Activated CD4-positive, alpha-beta T cell treated with anti-CD3 and anti-CD28 coated beads, Interleukin-2, amount 50 U/mL, for 1 hour (primary cell): ENCODE results near the gene RBFA.
"Not testable (repeated sequence)": the region's sequence is repeated elsewhere in the genome, so short reads cannot be mapped to it uniquely, and the experiment has no call there.

Experiments
- DNase-seq: peaks from one replicate; pipeline ENCODE4 v3.0.0-alpha.2; 2020

The RBFA gene, protein sequence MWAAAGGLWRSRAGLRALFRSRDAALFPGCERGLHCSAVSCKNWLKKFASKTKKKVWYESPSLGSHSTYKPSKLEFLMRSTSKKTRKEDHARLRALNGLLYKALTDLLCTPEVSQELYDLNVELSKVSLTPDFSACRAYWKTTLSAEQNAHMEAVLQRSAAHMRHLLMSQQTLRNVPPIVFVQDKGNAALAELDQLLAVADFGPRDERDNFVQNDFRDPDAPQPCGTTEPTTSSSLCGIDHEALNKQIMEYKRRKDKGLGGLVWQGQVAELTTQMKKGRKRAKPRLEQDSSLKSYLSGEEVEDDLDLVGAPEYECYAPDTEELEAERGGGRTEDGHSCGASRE

DNA sequence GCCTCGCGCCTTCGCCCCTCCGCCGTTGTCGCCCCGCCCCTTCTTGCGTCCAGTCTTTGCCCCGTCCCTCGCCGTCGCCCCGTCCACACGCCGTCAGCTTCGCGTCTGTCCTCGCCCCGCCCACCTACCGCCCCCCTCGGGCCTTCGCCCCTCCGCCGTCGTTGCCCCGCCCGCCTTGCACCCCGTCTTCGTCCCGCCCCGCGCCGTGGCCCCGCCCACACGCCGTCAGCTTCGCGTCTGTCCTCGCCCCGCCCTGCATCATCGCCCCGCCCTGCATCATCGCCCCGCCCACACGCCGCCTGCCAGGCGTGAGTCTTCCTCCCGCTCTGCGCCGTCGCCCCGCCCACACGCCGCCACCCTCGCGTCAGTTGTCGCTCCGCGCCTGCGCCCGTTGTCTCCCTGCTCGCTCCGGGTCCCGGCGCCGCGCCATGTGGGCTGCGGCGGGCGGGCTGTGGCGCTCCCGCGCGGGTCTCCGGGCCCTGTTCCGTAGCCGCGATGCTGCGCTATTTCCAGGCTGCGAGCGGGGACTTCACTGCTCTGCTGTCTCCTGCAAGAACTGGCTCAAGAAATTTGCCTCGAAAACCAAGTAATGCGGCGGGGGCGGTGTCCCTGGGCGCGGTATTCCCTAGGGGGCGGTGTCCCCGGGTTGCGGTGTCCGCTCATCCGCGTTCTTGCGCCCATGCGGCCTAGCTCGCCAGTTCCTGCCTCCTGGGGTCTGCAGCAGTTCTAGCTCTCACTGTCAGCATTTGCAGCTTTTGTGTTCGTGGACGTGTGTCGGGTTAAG, at the start of gene RBFA:
TSS of gene RBFA (plus strand) at position 367 of the 784 bp plus-strand sequence. CDS start at position 429, 62 bp downstream.
- DNase-seq, result peak; percentile 100

GRCh38 chr18:79985172-79985571, 49.1 kb upstream of the RBFA start:
- no peak for DNase-seq

- no peak for DNase-seq
These were observed 47.5 kb upstream of the RBFA start for GRCh38 chr18:79986726-79987125.

- no peak for DNase-seq
These were observed 46.7 kb upstream of the RBFA start for GRCh38 chr18:79987566-79987965.

- DNase-seq, result peak; percentile 56
These were observed 46.2 kb upstream of the RBFA start for GRCh38 chr18:79988071-79988450.

GRCh38 chr18:79988451-79989194, 45.6 kb upstream of the RBFA start, which contains the start of gene TXNL4A:
Gene TXNL4A, minus strand, starts transcription at chr18:79988563. Its CDS starts 171 bp downstream, at chr18:79988392.
- peak; percentile 81 for DNase-seq

DNA sequence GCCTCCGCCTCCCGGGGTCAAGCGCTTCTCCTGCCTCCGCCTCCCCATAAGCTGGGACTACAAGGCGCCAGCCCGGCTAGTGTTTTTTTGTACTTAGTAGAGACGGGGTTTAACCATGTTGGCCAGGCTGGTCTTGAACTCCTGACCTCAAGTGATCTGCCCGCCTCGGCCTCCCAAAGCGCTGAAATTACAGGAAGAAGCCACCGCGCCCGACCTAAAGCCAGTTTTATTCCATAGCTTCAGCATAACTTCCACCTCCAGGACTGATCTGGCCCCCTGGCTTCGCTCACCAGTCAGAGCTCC, 45.1 kb upstream of the RBFA start:
- no peak for DNase-seq

DNA sequence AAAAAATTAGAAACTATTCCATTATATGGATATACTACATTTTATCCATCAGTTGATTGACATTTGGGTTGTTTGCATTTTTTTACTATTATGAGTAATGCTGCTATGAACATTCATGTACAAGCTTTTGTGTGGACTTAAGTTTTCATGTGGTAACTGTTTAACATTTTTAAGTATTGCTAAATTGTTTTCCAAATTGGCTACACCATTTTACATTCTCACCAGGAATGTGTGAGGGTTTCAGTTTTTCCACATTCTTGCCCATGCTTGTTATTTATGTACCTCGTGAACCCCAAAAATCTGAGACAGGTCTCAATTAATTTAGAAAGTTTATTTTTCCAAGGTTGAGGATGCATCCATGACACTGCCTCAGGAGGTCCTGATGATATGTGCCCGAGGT, 42.7 kb upstream of the RBFA start:
- DNase-seq, result no peak

DNA sequence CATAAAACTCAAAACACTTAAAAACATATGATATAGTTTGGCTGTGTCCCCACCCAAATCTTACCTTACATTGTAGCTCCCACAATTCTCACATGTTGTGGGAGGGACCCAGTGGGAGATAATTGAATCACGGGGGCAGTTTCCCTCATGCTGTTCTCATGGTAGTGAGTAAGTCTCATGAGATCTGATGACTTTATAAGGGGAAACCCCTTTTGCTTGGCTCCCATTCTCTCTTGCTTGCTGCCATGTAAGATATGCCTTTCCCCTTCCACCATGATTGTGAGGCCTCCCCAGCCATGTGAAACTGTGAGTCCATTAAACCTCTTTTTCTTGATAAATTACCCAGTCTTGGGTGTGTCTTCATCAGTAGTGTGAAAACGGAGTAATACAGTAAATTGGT, 34.5 kb upstream of the RBFA start:
- DNase-seq, result not testable (repeated sequence)

DNA sequence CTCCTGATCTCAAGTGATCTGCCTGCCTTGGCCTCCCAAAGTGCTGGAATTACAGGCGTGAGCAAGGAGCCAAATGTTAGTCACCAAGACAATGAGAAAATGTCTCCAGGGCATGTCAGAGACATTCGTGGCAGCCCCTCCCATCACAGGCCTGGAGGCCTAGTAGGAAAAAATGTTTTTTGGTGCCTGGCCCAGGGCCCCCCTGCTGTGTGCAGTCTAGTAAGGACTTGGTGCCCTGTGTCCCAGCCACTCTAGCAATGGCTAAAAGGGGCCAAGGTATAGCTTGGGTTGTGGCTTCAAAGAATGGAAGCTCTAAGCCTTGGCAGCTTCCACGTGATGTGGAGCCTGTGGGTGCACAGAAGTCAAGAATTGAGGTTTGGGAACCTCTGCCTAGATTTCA, 33.4 kb upstream of the RBFA start:
- no peak for DNase-seq

DNA sequence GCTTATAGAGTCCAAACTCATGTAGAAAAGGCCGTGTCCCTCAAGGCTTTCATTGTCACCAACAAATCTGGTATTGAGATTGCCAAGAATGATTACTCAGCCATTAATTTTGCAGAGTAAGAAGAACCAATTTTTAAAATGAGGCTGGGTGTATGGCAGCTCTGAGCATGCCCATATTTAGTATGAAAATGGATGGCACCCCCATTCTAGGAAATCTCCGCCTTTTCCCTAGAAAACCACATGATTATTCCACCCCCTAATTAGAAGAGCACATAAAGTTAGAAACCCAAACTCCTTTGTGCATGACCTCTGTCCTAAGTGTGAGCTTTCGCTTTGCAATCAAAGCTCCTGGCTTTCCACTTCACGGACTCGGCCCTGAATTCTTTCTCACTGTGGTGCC, 31.8 kb upstream of the RBFA start:
- no peak for DNase-seq

GRCh38 chr18:80004600-80005342, 29.5 kb upstream of the RBFA start:
- DNase-seq, result no peak

- no peak for DNase-seq
These were observed 27.5 kb upstream of the RBFA start for GRCh38 chr18:80006724-80007123.

DNA sequence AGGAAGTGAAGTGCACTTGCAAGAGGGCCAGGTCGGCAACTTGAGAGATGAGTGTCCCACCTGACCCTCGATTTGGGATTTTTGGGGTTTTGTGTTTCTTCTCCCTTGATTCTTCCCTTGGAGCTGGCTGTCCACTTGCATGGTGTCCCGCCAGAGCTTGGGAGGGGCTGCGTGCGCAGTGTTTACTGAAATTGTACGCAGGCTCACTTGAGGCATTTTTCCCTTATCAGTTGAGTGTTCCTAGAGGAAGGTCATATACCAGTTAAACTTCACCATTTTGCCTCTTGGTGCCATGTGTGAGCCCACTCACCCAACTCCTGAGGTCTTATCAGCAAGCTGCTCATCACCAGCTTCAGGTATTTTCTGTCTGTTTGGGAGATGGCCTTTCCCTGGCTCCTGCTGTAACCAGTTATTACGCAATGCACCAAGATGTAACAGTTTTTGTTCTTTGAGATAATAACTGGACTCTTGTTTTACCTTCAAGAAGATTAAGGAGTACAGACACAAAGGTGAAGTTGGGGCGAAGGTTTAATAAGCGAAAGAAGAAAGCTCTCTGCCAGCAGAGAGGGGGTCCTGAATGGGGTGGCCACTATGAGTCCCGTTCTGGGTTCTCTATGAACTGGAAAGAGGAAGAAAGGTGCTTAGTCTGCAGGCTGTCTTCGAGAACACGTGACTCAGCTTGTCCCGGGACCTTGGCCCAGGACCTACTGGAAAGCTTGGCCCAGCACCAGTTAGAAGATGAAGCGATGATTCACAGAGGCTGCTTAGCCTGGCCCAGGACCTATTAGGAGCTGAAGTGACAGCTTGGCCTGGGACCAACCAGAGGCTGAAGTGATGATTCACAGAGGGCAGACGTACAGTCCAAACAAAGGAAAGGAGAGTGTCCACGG, 24.3 kb upstream of the RBFA start:
- DNase-seq, result no peak

DNA sequence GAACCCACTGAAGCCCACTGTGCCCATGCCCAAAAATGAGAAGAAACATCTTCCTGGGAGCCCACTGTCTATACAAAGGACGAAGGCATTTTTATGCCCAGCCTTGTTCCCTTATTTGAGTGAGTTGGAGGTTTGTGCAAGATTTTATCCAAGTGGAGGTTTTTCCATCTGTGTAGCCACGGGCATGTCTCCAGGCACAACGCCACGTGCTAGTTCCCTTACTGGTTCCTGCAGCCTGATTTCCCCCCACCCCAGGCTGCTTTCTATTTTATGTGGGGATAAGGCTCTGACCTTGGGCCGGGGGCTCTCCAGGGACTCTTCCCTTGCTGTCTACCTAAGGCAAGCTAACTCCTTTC, 23.7 kb upstream of the RBFA start:
- DNase-seq, result no peak

GRCh38 chr18:80011496-80012137, 22.6 kb upstream of the RBFA start:
- DNase-seq, result not testable (repeated sequence)

DNA sequence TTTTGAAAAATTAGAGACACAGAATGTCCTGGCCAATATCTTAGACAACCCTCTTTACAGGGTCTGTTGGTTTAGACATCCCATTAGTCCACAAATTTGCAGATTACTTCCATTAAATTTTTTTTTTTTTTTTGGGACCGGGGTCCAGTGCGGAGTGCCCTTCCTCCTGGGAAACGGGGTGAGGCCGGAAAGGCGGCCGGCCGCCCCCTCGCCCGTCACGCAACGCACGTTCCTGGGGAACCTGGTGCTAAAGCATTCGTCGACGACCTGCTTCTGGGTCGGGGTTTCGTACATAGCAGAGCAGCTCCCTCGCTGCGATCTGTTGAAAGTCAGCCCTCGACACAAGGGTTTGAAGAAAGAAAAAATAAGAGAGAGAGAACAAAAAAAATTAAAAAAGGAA, 21.5 kb upstream of the RBFA start:
- DNase-seq, result no peak

DNA sequence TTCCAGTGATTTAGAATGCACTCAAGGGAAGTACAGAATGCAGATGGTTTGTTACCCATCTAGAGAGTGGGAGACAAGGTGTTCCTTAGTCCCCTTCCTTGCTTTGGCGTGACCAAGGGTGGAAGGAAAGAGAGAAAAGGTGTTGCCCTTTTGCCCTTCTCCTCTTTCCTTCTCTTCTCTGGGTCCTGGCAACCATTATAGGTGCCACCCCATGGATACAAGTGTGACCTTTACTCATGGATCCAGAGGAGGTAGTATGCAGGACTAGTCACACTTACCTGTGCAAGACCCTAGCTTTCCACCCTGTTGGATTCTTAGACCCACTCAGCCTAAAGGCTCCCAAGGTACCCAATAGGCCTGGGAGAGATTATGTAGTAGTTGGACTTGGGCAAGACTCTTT, 11.6 kb upstream of the RBFA start:
- no peak for DNase-seq

DNA sequence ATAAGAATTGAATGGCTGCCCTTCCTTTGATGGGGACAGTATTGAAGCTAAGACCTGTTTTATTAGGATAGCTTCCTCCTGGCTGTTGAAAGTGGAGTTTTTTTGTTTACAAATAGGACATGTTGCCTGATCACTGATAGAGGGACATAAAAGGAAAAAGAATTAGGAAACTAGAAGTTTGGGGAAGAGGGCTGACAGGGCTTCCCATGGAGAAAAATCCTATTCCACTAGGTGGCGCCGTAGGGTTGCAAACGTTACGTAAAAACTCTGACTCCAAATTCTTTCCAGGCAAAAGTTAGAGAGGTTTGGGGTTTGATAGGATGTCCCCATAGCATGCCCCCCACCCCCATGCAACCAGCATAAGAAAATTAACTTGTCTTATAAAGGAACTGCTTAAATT, 11.1 kb upstream of the RBFA start:
- no peak for DNase-seq

DNA sequence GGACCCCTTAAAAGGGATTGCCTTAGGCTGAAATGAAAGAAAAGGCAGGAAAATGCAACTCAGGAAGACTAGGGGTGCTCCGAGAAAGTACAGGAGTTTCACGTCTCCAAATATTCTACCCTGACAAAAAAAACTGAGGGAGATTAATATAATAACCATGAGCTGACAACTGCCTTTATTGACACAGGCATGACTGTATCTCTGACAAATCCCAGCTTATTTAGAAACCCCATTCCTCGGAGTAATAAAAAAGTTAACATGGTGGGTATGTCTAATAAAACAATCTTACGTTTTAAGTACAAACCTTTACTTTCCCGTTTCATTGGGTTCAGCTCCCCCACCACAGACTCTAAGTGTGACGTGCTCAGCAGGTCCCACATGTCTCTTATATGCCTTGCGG, 7.9 kb upstream of the RBFA start:
- no peak for DNase-seq

DNA sequence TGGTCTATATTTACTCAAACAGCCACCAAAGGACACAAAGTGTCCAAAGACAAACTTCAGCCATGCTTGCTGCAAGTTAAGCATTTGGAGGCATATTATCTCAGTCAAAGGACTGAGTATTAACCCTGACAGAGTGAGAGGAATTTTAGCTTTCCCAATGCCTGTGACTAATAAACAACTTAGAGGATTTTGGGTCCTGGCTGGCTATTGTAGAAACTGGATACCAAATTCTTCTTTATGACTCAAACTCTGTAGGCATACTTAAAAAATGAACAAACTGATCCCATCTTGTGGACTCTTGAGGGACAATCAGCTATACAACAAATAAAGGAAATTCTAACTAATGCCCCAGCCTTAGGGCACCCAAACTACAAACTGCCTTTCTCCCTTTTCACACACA, 6.5 kb upstream of the RBFA start:
- not testable (repeated sequence) for DNase-seq

GRCh38 chr18:80029690-80030089, 4.5 kb upstream of the RBFA start:
- DNase-seq, result no peak
